H1 (cell line): ENCODE data around the gene SLK. TPM values are rescaled to one million over a fixed set of nuclear protein-coding genes. Genes with fewer than 3 reads are reported as not detected.

ENCODE experiments used
- CTCF ChIP-seq, 3 experiments: IDR thresholded peaks; 1 replicate in 2 of 3; 2 replicates in 1 of 3; pipeline versions ENCODE4 v1.5.1 to v1.6.1; 2011; ENCODE audit warnings: low read length in 3 of 3, mild to moderate bottlenecking in 3 of 3, inconsistent platforms in 2 of 3, low read depth in 1 of 3, moderate library complexity in 1 of 3; ENCODE audit not compliant: insufficient read depth in 1 of 3; ENCODE audit errors: control extremely low read depth in 1 of 3
- polyA plus RNA-seq, 7 experiments: library from polyadenylated mRNA; depleted of rRNA in 3 of 7; stranded (reverse) in 5 of 7; unstranded in 2 of 7; fragments of >200 nt in 5 of 7; fragments of 200-250 nt in 2 of 7; gene quantifications; 1 replicate in 5 of 7; 2 replicates in 1 of 7; 4 replicates in 1 of 7; pipeline versions ENCODE4 v1.2.1 to v1.2.3, GENCODE V29; 2011 to 2013; ENCODE audit warnings: missing spikeins in 2 of 7, mixed read lengths in 2 of 7
- total RNA-seq: library from RNA; stranded (reverse); fragmentation: NEBNext Ultra II Directional; extraction: Animal tissue kit (Norgen Biotek cat#: 25700); gene quantifications from 2 replicates; pipeline ENCODE4 v1.2.1, GENCODE V29; 2021

Gene SLK
- total and polyA plus RNA-seq, 2 of the 8 experiments (the other 6 are each of a cell fraction or from before 2014, with no cell fraction given): 2.7 to 18.3 TPM

- no peak for TF ChIP-seq CTCF (IDR thresholded peaks at IDR 0.05; ENCODE audit: control extremely low read depth in 1 of 3, insufficient read depth in 1 of 3, low read depth in 1 of 3, low read length in 3 of 3)
Observed at GRCh38 chr10:104022026-104022425, 55.1 kb downstream of the SLK start (continued).
